ENCODE data around the gene IQGAP2. TPM values are rescaled to one million over a fixed set of nuclear protein-coding genes. Genes with fewer than 3 reads are reported as not detected.

The IQGAP2 gene
- total RNA-seq, 1 donor from 2014 or later: 14.2 TPM

- peaks cover 11% of the 10 kb centered on the region for H3K4me1 Mint-ChIP-seq
- H3K27me3 Mint-ChIP-seq (ENCODE audit: low read depth): no peaks in the 10 kb centered on the region
- no peak for DNase-seq (ENCODE audit: low read depth, low spot score)
- no peak overlapping the region for H3K4me3 Mint-ChIP-seq
- no peak for TF ChIP-seq CTCF (conservative IDR thresholded peaks at IDR 0.05)
- no peaks in the 10 kb centered on the region for H3K36me3 Mint-ChIP-seq (ENCODE audit: low read depth)
- no peaks in the 10 kb centered on the region for H3K9me3 Mint-ChIP-seq
- no peak overlapping the region for H3K27ac Mint-ChIP-seq (ENCODE audit: unreplicated experiment)
Observed at GRCh38 chr5:76681287-76681686, 278.2 kb downstream of the IQGAP2 start.

GRCh38 chr5:76682387-76682786, 279.3 kb downstream of the IQGAP2 start:
- Mint-ChIP-seq H3K27me3 (ENCODE audit: low read depth) (no peaks in the 10 kb centered on the region), H3K9me3 (peaks cover 5% of the 10 kb centered on the region), H3K4me3 (no peak overlapping the region), H3K36me3 (ENCODE audit: low read depth) (peaks cover 5% of the 10 kb centered on the region), H3K27ac (ENCODE audit: unreplicated experiment) (no peak overlapping the region), H3K4me1 (peaks cover 11% of the 10 kb centered on the region)
- TF ChIP-seq CTCF (conservative IDR thresholded peaks at IDR 0.05): no peak
- no peak for DNase-seq (ENCODE audit: low read depth, low spot score)

- peaks cover 5% of the 10 kb centered on the region for H3K36me3 Mint-ChIP-seq (ENCODE audit: low read depth)
- no peaks in the 10 kb centered on the region for H3K27me3 Mint-ChIP-seq (ENCODE audit: low read depth)
- no peak overlapping the region for H3K27ac Mint-ChIP-seq (ENCODE audit: unreplicated experiment)
- H3K4me3 Mint-ChIP-seq: no peak overlapping the region
- peaks cover 11% of the 10 kb centered on the region for H3K4me1 Mint-ChIP-seq
- no peak for TF ChIP-seq CTCF (conservative IDR thresholded peaks at IDR 0.05)
- DNase-seq (ENCODE audit: low read depth, low spot score): no peak
- H3K9me3 Mint-ChIP-seq: peaks cover 5% of the 10 kb centered on the region
Observed at GRCh38 chr5:76683816-76684731, 281.0 kb downstream of the IQGAP2 start.

GRCh38 chr5:76684756-76685519, 281.9 kb downstream of the IQGAP2 start:
- Mint-ChIP-seq H3K4me1 (peaks cover 16% of the 10 kb centered on the region), H3K27me3 (ENCODE audit: low read depth) (no peaks in the 10 kb centered on the region), H3K4me3 (no peak overlapping the region), H3K27ac (ENCODE audit: unreplicated experiment) (no peak overlapping the region), H3K9me3 (peaks cover 5% of the 10 kb centered on the region), H3K36me3 (ENCODE audit: low read depth) (peaks cover 7% of the 10 kb centered on the region)
- TF ChIP-seq CTCF (conservative IDR thresholded peaks at IDR 0.05): no peak
- DNase-seq (ENCODE audit: low read depth, low spot score): no peak

GRCh38 chr5:76685704-76686103, 282.6 kb downstream of the IQGAP2 start:
- H3K36me3 Mint-ChIP-seq (ENCODE audit: low read depth): peaks cover 7% of the 10 kb centered on the region
- DNase-seq (ENCODE audit: low read depth, low spot score): no peak
- peaks cover 20% of the 10 kb centered on the region for H3K4me1 Mint-ChIP-seq
- no peak for TF ChIP-seq CTCF (conservative IDR thresholded peaks at IDR 0.05)
- H3K27me3 Mint-ChIP-seq (ENCODE audit: low read depth): no peaks in the 10 kb centered on the region
- H3K4me3 Mint-ChIP-seq: no peak overlapping the region
- H3K27ac Mint-ChIP-seq (ENCODE audit: unreplicated experiment): no peak overlapping the region
- peaks cover 5% of the 10 kb centered on the region for H3K9me3 Mint-ChIP-seq

Data from neural crest cell (in vitro differentiated cells).